K562 treated with DMSO at 1 percent for 48 hours (cell line): Measurements from ENCODE around the gene DNMT1. TPM values are rescaled to one million over a fixed set of nuclear protein-coding genes. Genes with fewer than 3 reads are reported as not detected.

Experiments used
- total RNA-seq: library from RNA; unstranded; fragments of 300-600 nt; gene quantifications from 2 replicates; pipeline ENCODE4 v1.2.3, GENCODE V29; 2022; ENCODE audit warnings: low replicate concordance; ENCODE audit errors: extremely low read depth

DNMT1 gene
- 271 TPM in 1 of 2 replicates, not detected in the other for total RNA-seq

GRCh38 chr19:10194500-10195198 is at the start of gene DNMT1:
TSS of gene DNMT1 (minus strand) at chr19:10194953. CDS start at chr19:10194899, 54 bp downstream.

DNA sequence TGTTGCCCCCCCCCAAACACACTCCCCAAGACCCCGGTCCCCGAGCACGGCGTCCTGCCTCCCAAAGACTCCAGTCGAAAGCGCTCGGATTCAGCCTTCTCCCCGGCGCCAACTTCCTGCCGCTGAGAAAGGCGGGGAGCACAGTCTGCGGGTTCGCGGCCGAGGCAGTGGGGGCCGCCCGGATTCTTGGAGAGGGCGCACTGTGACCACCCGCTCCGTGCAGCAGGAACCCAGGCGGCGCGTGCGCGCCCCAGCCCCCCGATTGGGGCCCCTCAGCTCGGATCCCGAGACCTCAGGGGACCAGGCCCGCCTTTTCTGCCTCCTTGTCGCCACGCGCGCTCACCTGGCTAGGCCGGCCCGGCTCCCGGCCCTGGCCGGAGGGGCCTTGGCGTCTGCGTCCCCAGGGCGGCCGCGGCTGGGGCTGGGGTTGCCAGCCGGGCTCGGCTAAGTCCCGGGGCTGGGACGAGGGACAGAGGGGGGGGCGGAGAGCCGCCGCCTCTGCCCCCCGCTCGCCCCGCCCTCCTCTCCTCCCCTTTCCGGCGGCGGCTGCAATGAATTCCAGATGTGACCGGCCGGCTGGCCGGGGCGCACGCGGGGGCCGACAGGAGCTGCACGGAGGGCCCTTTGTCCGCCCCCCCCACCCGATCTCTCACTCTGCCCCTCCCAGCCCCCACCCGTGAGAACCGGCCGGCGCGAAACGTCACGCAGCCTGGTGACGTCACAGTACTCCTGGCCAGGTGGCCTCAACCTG is 36.3 kb upstream of the DNMT1 start, which contains the start of gene S1PR2:
TSS of gene S1PR2 (minus strand) at position 471 of the 751 bp plus-strand sequence. CDS start 6,426 bp downstream, outside the sequence.

DNA sequence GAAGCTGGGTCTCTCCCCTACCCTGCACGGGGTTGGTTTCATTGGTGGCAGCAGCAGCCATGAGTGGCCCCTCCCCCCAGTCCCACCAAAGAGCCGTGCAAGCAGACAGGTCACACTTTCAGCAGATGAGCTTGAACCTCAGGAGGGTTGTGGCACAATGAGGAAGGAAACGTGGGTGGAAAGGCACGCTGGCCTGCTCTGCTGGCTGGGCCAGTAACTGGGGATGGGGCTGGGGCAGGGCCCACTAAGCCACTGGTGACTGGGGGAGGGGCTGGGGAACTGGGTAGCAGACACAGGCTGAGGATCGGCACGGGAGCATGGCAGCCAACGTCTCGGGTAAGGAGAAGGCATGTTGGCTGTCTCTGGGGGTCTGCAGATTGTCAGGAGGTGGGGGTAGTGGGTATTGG is 83.3 kb downstream of the DNMT1 start, which contains the start of gene P2RY11:
TSS of gene P2RY11 (plus strand) at position 289 of the 407 bp plus-strand sequence. CDS start at position 318, 29 bp downstream.

DNA sequence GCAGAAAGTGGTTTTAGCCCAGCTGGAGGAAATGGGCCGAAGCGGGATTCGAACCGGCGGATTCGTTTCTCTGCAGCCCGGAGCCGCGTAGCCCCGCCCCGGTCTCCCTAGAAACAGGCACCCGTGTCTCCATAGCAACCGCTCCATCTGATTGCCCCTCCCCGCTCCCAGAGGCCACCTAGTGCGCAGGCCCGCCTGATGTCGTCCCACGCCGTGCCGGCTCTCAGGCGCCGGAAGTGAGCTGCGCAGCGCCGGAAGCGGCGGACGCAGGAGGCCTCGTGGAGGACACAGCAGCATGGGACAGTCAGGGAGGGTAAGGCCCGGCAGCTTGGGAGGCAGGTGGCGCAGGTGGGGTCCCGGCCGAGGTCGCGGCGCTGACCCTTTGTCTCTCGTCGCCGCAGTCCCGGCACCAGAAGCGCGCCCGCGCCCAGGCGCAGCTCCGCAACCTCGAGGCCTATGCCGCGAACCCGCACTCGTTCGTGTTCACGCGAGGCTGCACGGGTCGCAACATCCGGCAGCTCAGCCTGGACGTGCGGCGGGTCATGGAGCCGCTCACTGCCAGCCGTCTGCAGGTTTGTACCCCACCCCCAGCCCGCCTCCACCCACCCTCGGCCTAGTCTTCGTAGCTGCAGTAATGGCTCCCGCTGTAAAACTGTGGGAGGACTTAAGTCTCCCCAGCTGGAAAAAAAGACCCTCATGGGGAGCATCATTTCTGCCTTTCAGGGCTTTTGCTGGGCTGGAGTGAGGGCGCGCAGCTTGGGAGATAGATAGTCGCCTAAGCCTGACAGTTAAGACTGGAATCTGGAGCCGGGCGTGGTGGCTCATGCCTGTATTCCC is 88.4 kb downstream of the DNMT1 start, which contains the start of gene PPAN:
TSS of gene PPAN (plus strand) at position 263 of the 837 bp plus-strand sequence. CDS start at position 296, 33 bp downstream.

GRCh38 chr19:10085641-10086590 is 108.8 kb downstream of the DNMT1 start, which contains the start of gene SHFL:
TSS of gene SHFL (plus strand) at chr19:10086317. CDS start at chr19:10086428, 111 bp downstream.

Other genes starting within 250 kb of the DNMT1 start
- not detected in 2 replicates for gene COL5A3, start 184.4 kb downstream of the DNMT1 start, total RNA-seq
- not detected in 2 replicates for gene RDH8, start 181.5 kb downstream of the DNMT1 start, total RNA-seq
- gene SHFL, start 108.6 kb downstream of the DNMT1 start, total RNA-seq = not detected in 2 replicates
- gene ANGPTL6, start 92.3 kb downstream of the DNMT1 start, total RNA-seq = not detected in 2 replicates
- gene PPAN, start 88.6 kb downstream of the DNMT1 start, total RNA-seq = not detected in 2 replicates
- gene P2RY11, start 83.3 kb downstream of the DNMT1 start, total RNA-seq = not detected in 2 replicates
- not detected in 2 replicates for gene EIF3G, start 75.1 kb downstream of the DNMT1 start, total RNA-seq
- gene S1PR2, start 36.4 kb upstream of the DNMT1 start, total RNA-seq = not detected in 2 replicates
- not detected in 2 replicates for gene MRPL4, start 57.3 kb upstream of the DNMT1 start, total RNA-seq
- gene ICAM1, start 76.2 kb upstream of the DNMT1 start, total RNA-seq = 228 TPM in 1 of 2 replicates, not detected in the other
- not detected in 2 replicates for gene ICAM4, start 92.0 kb upstream of the DNMT1 start, total RNA-seq
- gene ICAM5, start 95.0 kb upstream of the DNMT1 start, total RNA-seq = not detected in 2 replicates
- gene ZGLP1, start 114.9 kb upstream of the DNMT1 start, total RNA-seq = not detected in 2 replicates
- gene FDX2, start 121.1 kb upstream of the DNMT1 start, total RNA-seq = not detected in 2 replicates
- not detected in 2 replicates for gene RAVER1, start 138.6 kb upstream of the DNMT1 start, total RNA-seq
- gene ICAM3, start 144.7 kb upstream of the DNMT1 start, total RNA-seq = not detected in 2 replicates
- 316 TPM in 1 of 2 replicates, not detected in the other for gene TYK2, start 185.6 kb upstream of the DNMT1 start, total RNA-seq
- not detected in 2 replicates for gene CDC37, start 208.6 kb upstream of the DNMT1 start, total RNA-seq
- gene PDE4A, start 225.6 kb upstream of the DNMT1 start, total RNA-seq = not detected in 2 replicates